AG09309 (cell line): ENCODE results near the gene APOB.

ENCODE experiments used
- DNase-seq: peaks from one replicate; pipeline ENCODE4 v3.0.0-alpha.2; 2010; ENCODE audit warnings: low read depth
- H3K4me3 ChIP-seq: 2 replicates; pipeline ENCODE4 v1.5.1; 2011; ENCODE audit warnings: mild to moderate bottlenecking, low read depth, low read length, moderate library complexity; ENCODE audit not compliant: control insufficient read depth
- CTCF ChIP-seq: IDR thresholded peaks from 2 replicates; pipeline ENCODE4 v1.5.1; 2011; ENCODE audit warnings: mild to moderate bottlenecking, low read depth, low read length, inconsistent platforms; ENCODE audit not compliant: insufficient read depth, control insufficient read depth; ENCODE audit errors: missing control alignments

APOB gene

GRCh38 chr2:20986024-20986939 is 57.6 kb downstream of the APOB start:
- H3K4me3 ChIP-seq, result no peak overlapping the region
- DNase-seq, result no peak
- no peak for TF ChIP-seq CTCF

GRCh38 chr2:20985062-20985461 is 58.8 kb downstream of the APOB start:
- no peak for DNase-seq
- H3K4me3 ChIP-seq, result no peak overlapping the region
- TF ChIP-seq CTCF, result no peak

GRCh38 chr2:20984408-20984807 is 59.5 kb downstream of the APOB start:
- DNase-seq, result no peak
- no peak overlapping the region for H3K4me3 ChIP-seq
- no peak for TF ChIP-seq CTCF

GRCh38 chr2:20983844-20984243 is 60.0 kb downstream of the APOB start:
- TF ChIP-seq CTCF, result no peak
- no peak for DNase-seq
- H3K4me3 ChIP-seq, result no peak overlapping the region

- no peak for TF ChIP-seq CTCF
- no peak for DNase-seq
- no peak overlapping the region for H3K4me3 ChIP-seq
Measured at GRCh38 chr2:20982861-20983260, 61.0 kb downstream of the APOB start.

- TF ChIP-seq CTCF, result no peak
- H3K4me3 ChIP-seq, result no peak overlapping the region
- no peak for DNase-seq
Measured at GRCh38 chr2:20977520-20978180, 66.2 kb downstream of the APOB start.
